ENCODE results near the gene PRR5.

PRR5 gene

DNA sequence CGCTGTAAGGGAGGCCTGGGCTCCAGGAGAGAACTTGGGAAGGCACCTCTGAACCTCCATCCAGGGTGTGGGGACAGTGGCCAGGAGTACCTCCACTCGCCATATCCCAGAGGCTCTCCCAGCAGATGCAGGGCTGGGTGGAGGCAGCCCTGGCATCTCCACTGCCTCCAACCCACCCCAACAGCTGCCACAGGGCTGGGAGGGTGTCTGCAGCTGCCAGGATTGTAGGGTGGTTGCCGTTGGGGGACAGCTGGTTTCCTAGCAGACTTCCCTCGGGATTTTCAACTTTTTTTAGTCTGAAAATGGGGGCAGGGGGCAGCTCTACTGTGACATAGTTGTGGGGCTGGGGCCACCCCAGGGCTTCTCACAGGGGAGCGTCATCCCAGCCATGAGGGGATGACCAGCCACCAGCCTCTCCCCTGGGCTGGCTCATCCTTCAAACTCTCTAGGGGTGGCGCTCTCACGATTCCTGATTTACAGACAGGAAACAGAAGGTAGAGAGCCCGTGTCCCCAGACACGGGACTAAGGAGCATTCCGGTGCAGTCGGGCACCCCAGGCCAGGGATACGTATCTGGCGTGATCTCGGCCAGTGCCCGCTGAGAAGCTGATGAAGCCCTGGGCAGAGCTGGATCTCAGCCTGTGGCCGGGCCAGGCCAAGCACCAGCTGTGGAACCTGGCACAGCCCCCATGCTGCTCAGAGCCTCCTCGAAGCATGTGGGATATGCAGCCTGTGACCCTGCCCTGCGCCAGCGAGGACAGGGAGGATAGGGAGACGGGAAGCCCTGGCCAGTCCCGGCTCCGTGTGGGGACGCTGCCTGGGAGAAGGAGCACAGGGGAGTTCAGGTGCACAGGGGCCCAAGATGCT is 9.9 kb downstream of the PRR5 start:
- Histone ChIP-seq H3K9me3 (ENCODE audit: insufficient read depth, low read length) (no peaks in the 10 kb centered on the region), H3K4me3 (ENCODE audit: insufficient read length, low read depth) (no peak overlapping the region), H3K27me3 (ENCODE audit: insufficient read depth, insufficient read length) (no peaks in the 10 kb centered on the region), H3K4me1 (ENCODE audit: insufficient read depth, insufficient read length) (peaks cover 8% of the 10 kb centered on the region), H3K36me3 (ENCODE audit: insufficient read depth, insufficient read length, low read length) (peaks cover 44% of the 10 kb centered on the region), H3K9ac (ENCODE audit: insufficient read length, low read depth) (no peak overlapping the region)
- TF ChIP-seq SUZ12 (IDR thresholded peaks at IDR 0.05; ENCODE audit: extremely low read depth, insufficient read depth, insufficient read length), result no peak
- no peak for TF ChIP-seq ZNF274 (IDR thresholded peaks at IDR 0.05; ENCODE audit: low read depth, low read length)
- no peak for TF ChIP-seq YY1 (IDR thresholded peaks at IDR 0.05; ENCODE audit: insufficient read depth, insufficient read length)
- DNase-seq (ENCODE audit: low read depth, low spot score), result no peak

DNA sequence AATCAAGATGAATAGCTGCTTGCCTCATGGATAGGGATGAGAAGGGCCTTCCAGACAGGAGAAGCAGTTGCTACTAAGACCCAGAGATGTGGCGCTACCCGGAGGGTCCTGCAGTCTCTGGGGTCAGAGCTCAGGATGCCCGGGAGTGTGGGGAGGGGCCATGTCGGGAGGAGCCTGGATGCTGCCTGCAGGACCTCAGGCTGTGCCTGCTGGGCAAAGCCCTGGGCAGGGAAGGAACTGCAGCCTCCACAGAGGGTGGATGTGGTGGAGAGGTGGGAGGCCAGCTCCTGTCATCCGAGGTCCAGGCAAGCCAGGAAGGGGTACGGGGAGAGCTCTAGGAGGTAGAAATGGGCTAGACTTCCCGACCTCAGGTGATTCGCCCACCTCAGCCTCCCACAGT is 11.0 kb downstream of the PRR5 start:
- Histone ChIP-seq H3K9ac (ENCODE audit: insufficient read length, low read depth) (no peak overlapping the region), H3K4me3 (ENCODE audit: insufficient read length, low read depth) (no peak overlapping the region), H3K27me3 (ENCODE audit: insufficient read depth, insufficient read length) (no peaks in the 10 kb centered on the region), H3K9me3 (ENCODE audit: insufficient read depth, low read length) (no peaks in the 10 kb centered on the region), H3K4me1 (ENCODE audit: insufficient read depth, insufficient read length) (peaks cover 8% of the 10 kb centered on the region), H3K36me3 (ENCODE audit: insufficient read depth, insufficient read length, low read length) (peaks cover 39% of the 10 kb centered on the region)
- no peak for TF ChIP-seq ZNF274 (IDR thresholded peaks at IDR 0.05; ENCODE audit: low read depth, low read length)
- TF ChIP-seq YY1 (IDR thresholded peaks at IDR 0.05; ENCODE audit: insufficient read depth, insufficient read length), result no peak
- TF ChIP-seq SUZ12 (IDR thresholded peaks at IDR 0.05; ENCODE audit: extremely low read depth, insufficient read depth, insufficient read length), result no peak
- DNase-seq (ENCODE audit: low read depth, low spot score), result no peak

DNA sequence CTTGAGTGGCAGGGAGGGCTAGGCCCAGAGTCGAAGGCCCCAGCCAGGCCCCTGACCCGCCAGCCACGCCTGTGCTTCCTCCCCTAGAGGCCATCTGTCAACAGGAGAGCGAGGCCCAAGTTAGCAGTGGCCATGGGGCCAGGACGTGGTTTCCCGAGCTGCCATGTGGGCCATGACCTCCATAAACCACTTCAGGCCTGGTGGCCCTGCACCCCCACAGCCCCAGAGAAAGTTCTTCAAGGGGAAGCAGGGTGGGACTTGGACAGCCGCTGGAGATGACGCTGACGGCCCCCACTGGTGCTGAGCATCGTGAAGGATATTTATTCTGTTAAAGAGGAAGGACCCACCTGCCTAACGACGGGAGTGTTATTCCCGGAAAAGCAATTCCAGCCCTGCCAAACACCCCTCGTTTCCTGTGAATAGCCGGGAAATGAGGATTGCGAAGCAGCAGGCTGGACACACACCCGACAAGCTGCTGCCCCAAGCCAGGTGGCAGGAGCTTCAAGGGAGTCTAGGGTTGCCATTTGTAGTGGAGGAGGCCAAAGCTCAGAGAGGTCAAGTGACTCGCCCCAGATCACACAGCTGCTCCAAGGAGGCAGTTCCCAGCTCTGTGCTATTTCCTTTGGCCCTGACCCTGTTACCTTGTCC is 12.8 kb downstream of the PRR5 start:
- TF ChIP-seq SUZ12 (IDR thresholded peaks at IDR 0.05; ENCODE audit: extremely low read depth, insufficient read depth, insufficient read length) (no peak), ZNF274 (IDR thresholded peaks at IDR 0.05; ENCODE audit: low read depth, low read length) (no peak), YY1 (IDR thresholded peaks at IDR 0.05; ENCODE audit: insufficient read depth, insufficient read length) (no peak)
- Histone ChIP-seq H3K9me3 (ENCODE audit: insufficient read depth, low read length) (no peaks in the 10 kb centered on the region), H3K27me3 (ENCODE audit: insufficient read depth, insufficient read length) (no peaks in the 10 kb centered on the region), H3K4me3 (ENCODE audit: insufficient read length, low read depth) (no peak overlapping the region), H3K36me3 (ENCODE audit: insufficient read depth, insufficient read length, low read length) (peaks cover 41% of the 10 kb centered on the region), H3K4me1 (ENCODE audit: insufficient read depth, insufficient read length) (peaks cover 8% of the 10 kb centered on the region), H3K9ac (ENCODE audit: insufficient read length, low read depth) (no peak overlapping the region)
- no peak for DNase-seq (ENCODE audit: low read depth, low spot score)

DNA sequence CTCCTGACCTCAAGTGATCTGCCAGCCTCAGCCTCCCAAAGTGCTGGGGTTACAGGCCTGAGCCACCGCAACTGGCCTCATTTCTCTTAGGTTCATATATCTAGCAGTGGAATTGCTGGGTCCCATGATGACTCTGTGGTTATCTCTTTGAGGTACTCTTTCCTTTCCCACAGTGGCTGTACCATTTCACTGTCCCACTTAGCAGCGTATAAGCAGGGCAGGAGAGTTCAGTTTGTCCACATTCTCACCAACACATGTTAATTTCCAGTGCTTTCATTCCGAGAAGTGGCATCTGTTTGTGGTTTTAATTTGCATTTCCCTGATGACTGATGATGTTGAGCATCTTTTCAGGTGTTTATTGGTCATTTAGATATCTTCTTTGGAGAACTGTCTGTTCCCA is 16.4 kb downstream of the PRR5 start:
- H3K4me1 ChIP-seq (ENCODE audit: insufficient read depth, insufficient read length), result peaks cover 4% of the 10 kb centered on the region
- H3K36me3 ChIP-seq (ENCODE audit: insufficient read depth, insufficient read length, low read length), result peaks cover 60% of the 10 kb centered on the region

DNA sequence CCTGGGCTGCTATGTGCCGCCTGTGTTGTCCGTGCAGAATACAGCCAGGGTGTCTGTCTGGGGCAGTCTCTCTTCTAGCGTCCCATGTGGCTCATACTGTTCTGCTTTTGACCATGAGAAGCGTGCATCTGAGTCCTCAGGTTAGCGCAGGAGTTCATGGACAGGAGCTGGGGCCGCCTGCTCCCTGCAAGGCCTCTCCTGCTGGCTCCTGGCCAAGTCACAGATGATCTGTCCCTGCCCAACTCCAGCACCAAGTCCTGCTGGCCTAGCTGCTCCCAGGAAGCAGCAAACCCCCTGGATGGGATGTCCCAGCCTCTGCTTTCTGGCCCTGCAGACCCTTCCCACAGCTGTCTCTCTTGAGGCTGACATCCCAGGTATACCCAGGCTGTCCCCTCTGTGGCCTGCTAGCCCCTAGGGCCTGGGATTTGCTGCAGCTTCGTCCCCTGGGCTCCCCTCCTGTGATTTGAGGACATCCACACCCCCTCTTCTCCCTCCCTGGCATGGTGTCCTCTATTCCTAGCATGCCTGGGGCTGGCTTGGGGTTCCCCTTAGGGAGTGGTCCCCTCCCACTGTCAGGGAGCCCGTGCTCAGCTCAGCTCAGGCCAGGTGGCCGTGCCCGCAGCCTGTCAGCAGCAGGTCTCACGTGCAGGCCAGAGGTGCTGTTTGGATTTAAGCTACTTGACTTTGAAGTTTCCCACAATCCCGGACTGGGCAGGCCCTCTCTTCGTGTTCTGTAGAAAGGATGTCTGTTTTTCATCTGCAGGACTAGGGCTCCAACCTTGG is 17.8 kb downstream of the PRR5 start:
- Histone ChIP-seq H3K27me3 (ENCODE audit: insufficient read depth, insufficient read length) (no peaks in the 10 kb centered on the region), H3K36me3 (ENCODE audit: insufficient read depth, insufficient read length, low read length) (peaks cover 53% of the 10 kb centered on the region), H3K4me1 (ENCODE audit: insufficient read depth, insufficient read length) (peaks cover 4% of the 10 kb centered on the region), H3K9me3 (ENCODE audit: insufficient read depth, low read length) (no peaks in the 10 kb centered on the region), H3K9ac (ENCODE audit: insufficient read length, low read depth) (no peak overlapping the region), H3K4me3 (ENCODE audit: insufficient read length, low read depth) (no peak overlapping the region)
- no peak for TF ChIP-seq YY1 (IDR thresholded peaks at IDR 0.05; ENCODE audit: insufficient read depth, insufficient read length)
- TF ChIP-seq ZNF274 (IDR thresholded peaks at IDR 0.05; ENCODE audit: low read depth, low read length), result no peak
- DNase-seq (ENCODE audit: low read depth, low spot score), result no peak

More for the DNA sequence above, 16.4 kb downstream of the PRR5 start:
- no peak for DNase-seq (ENCODE audit: low read depth, low spot score)
- H3K27me3 ChIP-seq (ENCODE audit: insufficient read depth, insufficient read length), result no peaks in the 10 kb centered on the region
- H3K9me3 ChIP-seq (ENCODE audit: insufficient read depth, low read length), result no peaks in the 10 kb centered on the region
- no peak overlapping the region for H3K9ac ChIP-seq (ENCODE audit: insufficient read length, low read depth)
- no peak overlapping the region for H3K4me3 ChIP-seq (ENCODE audit: insufficient read length, low read depth)
- TF ChIP-seq SUZ12 (IDR thresholded peaks at IDR 0.05; ENCODE audit: extremely low read depth, insufficient read depth, insufficient read length) (no peak), ZNF274 (IDR thresholded peaks at IDR 0.05; ENCODE audit: low read depth, low read length) (no peak), YY1 (IDR thresholded peaks at IDR 0.05; ENCODE audit: insufficient read depth, insufficient read length) (no peak)

DNA sequence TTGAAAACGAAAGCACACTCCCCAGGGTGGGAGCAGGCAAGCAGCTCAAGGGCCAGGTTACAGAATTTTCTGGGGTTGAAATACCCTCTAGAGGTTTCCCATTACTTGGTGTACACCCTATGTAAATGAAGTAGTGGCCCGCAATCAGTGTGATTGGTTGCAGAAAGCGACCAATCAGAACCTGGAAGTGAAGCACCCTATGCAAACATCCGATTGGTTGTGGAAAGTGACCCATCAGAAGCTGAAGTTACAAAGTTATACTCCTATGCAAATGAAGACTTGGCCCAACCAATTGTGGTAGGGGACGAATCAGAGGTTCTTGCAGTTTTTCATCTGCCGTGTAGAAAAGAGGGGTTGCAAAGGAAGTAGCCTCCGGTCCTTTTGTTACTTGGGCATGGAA is 19.2 kb downstream of the PRR5 start:
- Histone ChIP-seq H3K9me3 (ENCODE audit: insufficient read depth, low read length) (no peaks in the 10 kb centered on the region), H3K36me3 (ENCODE audit: insufficient read depth, insufficient read length, low read length) (peaks cover 51% of the 10 kb centered on the region), H3K4me1 (ENCODE audit: insufficient read depth, insufficient read length) (peaks cover 4% of the 10 kb centered on the region), H3K4me3 (ENCODE audit: insufficient read length, low read depth) (no peak overlapping the region), H3K9ac (ENCODE audit: insufficient read length, low read depth) (no peak overlapping the region), H3K27me3 (ENCODE audit: insufficient read depth, insufficient read length) (no peaks in the 10 kb centered on the region)
- no peak for TF ChIP-seq SUZ12 (IDR thresholded peaks at IDR 0.05; ENCODE audit: extremely low read depth, insufficient read depth, insufficient read length)
- TF ChIP-seq ZNF274 (IDR thresholded peaks at IDR 0.05; ENCODE audit: low read depth, low read length), result no peak
- TF ChIP-seq YY1 (IDR thresholded peaks at IDR 0.05; ENCODE audit: insufficient read depth, insufficient read length), result no peak
- no peak for DNase-seq (ENCODE audit: low read depth, low spot score)

DNA sequence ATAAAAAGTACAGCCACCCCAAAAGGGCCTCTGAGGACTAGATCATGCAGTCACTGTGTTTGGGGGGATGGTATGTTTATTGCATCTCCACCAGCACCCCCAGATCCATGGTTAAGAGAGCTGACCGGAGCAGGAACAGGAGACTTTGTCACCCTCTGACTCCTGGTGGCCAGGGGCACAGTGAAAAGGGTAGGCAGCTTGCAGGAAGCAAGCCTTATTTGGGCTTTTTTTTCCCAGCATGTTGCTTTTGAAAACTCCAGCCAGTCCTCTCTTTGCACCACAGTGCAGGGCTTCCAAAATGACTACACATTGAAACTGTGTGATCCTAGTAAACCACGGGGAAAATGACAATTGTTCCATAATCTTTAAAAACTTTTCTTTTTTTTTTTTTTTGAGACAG is 20.6 kb downstream of the PRR5 start:
- TF ChIP-seq ZNF274 (IDR thresholded peaks at IDR 0.05; ENCODE audit: low read depth, low read length) (no peak), YY1 (IDR thresholded peaks at IDR 0.05; ENCODE audit: insufficient read depth, insufficient read length) (no peak), SUZ12 (IDR thresholded peaks at IDR 0.05; ENCODE audit: extremely low read depth, insufficient read depth, insufficient read length) (no peak)
- H3K36me3 ChIP-seq (ENCODE audit: insufficient read depth, insufficient read length, low read length), result peaks cover 59% of the 10 kb centered on the region
- no peak overlapping the region for H3K4me3 ChIP-seq (ENCODE audit: insufficient read length, low read depth)
- DNase-seq (ENCODE audit: low read depth, low spot score), result no peak
- H3K9me3 ChIP-seq (ENCODE audit: insufficient read depth, low read length), result no peaks in the 10 kb centered on the region
- H3K4me1 ChIP-seq (ENCODE audit: insufficient read depth, insufficient read length), result peaks cover 4% of the 10 kb centered on the region
- H3K27me3 ChIP-seq (ENCODE audit: insufficient read depth, insufficient read length), result no peaks in the 10 kb centered on the region
- H3K9ac ChIP-seq (ENCODE audit: insufficient read length, low read depth), result no peak overlapping the region
